Testis (tissue), 2 donors: ENCODE measurements around the gene STYK1.

ENCODE experiments used
- CTCF ChIP-seq, 3 experiments: fragments of 450-650 bp in 2 of 3; fragments of 200-600 bp in 1 of 3; sonication (generic) in 1 of 3; IDR thresholded peaks; one replicate each; pipeline ENCODE4 v1.5.1; 2016 to 2019; ENCODE audit warnings: antibody characterized with exemption in 3 of 3, mild to moderate bottlenecking in 2 of 3, moderate library complexity in 1 of 3
- POLR2A ChIP-seq: fragments of 450-650 bp; IDR thresholded peaks from one replicate; pipeline ENCODE4 v1.6.1; 2017; ENCODE audit warnings: antibody characterized with exemption, mild to moderate bottlenecking, moderate library complexity

GRCh38 chr12:10612984-10613348 is 60.9 kb downstream of the STYK1 start:
- no peak for TF ChIP-seq CTCF (IDR thresholded peaks at IDR 0.05)
- no peak for TF ChIP-seq POLR2A
